D341Med (cell line): ENCODE results near the gene TM7SF3.
"Not testable (repeated sequence)": the region's sequence is repeated elsewhere in the genome, so short reads cannot be mapped to it uniquely, and the experiment has no call there.

Experiments used
- DNase-seq: peaks from one replicate; pipeline ENCODE4 v3.0.0; 2012; ENCODE audit warnings: low spot score

The TM7SF3 gene, protein sequence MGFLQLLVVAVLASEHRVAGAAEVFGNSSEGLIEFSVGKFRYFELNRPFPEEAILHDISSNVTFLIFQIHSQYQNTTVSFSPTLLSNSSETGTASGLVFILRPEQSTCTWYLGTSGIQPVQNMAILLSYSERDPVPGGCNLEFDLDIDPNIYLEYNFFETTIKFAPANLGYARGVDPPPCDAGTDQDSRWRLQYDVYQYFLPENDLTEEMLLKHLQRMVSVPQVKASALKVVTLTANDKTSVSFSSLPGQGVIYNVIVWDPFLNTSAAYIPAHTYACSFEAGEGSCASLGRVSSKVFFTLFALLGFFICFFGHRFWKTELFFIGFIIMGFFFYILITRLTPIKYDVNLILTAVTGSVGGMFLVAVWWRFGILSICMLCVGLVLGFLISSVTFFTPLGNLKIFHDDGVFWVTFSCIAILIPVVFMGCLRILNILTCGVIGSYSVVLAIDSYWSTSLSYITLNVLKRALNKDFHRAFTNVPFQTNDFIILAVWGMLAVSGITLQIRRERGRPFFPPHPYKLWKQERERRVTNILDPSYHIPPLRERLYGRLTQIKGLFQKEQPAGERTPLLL

DNA sequence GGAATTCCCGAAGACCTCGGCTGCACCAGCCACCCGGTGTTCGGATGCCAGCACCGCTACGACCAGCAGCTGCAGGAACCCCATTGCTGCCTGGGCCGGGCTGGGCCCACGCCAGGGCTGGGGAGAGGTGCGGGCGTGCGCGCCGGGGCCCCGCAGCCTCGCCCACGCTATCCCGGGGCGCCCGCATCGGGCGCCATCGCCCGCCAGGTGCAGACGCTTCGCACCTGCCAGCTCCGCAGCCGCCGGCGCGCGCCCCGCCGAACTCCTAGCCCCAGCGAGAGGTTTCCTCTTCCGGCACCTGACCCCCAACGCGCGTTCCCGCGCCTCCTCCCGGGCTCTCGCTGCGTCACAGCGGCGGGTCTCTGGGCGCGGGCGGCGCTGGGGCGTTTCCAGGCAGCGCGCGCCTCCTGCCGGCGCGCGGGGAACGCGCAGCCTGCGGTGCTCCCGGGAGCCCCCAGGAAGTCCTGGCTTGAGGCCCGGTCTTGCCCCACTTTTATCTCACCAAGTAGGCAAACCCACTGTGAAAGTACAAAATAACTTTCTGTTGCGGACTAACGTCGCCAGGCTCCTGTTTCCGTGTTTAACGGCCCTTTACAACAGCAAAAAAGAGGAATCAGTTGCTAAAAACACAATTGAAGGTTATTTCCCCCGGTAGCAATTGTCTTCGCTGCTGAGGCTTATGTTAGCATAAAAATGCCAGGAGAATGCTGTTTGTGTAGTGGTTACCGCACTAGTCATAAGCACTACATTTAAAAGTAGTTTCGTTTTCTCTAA lies at the start of gene TM7SF3:
Gene TM7SF3 (minus strand): TSS at position 300 of the 774 bp plus-strand sequence. CDS start 216 bp downstream, at position 84.
- peak; percentile 95 for DNase-seq

DNA sequence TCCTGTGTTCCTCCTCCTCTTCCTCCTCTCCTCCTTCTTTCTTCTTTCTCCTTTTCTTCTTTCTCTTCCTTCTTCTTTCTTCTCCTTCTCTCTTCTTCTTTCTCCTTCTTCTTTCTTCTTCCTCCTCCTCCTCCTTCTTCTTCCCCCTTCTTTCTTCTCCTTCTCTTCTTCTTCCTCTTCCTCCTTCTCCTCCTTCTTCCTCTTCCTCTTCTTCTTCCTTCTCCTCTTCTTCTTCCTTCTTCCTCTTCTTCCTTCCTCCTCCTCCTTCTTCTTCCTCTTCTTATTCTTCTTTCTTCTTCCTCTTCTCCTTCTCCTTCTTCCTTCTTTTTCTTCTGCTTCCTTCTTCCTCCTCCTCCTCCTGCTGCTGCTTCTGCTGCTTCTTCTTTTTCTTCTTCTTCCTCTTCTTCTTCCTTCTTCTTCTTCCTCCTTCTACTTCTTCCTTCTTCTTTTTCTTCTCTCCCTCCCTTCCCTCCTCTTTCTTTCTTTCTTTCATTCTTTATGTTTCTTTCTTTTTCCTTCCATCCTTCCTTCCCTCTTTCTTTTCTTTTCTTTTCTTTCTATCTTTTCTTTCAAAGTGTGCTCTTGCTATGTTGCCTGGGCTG lies 49.2 kb upstream of the TM7SF3 start:
- no peak for DNase-seq

DNA sequence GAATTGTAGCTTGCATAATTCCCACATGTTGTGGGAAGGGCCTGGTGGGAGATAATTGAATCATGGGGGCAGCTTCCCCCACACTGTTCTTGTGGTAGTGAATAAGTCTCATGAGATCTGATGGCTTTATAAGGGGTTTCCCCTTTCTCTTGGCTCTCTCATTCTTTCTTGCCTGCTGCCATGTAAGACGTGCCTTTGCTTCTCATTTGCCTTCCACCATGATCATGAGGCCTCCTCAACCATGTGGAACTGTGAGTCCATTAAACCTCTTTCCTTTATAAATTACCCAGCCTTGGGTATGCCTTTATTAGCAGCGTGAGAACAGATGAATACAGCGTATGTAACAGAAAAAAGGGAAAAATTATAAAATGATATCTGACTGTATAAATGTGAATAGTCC lies 47.1 kb upstream of the TM7SF3 start:
- no peak for DNase-seq

DNA sequence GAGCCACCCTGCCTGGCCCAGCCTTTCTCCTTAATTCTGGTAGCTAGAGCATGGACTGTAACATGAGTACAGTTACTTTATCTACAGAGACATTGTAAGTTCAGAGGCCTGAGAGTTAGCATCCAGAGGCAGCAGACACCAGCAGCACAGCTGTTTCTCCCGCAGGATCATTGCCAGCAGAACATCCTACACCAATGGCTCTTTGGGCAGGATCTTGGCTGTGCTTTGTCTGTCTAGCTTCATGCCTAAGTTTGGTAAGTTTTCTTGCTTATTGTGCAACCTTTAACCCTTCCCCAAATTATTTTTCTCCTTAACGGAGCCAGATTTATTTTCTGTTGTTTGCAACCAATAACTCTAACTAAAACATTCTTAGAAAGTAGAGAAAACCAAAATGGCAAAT lies 46.6 kb upstream of the TM7SF3 start:
- DNase-seq = no peak

DNA sequence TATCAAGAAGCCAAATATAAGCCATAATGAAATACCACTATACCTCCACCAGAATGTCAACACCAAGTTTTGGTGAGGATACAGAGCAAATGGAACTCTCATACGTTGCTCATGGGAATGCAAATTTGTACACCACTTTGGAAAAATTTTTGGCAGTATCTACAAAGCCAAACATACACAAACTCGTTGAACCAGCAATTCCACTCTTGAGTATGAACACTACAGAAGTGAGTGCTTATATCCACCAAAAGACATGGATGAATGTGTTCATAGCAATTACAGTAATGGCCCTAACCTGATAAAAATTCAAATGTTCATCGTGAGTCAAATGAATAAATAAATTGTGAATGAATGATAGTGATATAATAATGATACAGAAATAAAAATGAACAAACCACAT lies 43.4 kb upstream of the TM7SF3 start:
- DNase-seq = no peak

DNA sequence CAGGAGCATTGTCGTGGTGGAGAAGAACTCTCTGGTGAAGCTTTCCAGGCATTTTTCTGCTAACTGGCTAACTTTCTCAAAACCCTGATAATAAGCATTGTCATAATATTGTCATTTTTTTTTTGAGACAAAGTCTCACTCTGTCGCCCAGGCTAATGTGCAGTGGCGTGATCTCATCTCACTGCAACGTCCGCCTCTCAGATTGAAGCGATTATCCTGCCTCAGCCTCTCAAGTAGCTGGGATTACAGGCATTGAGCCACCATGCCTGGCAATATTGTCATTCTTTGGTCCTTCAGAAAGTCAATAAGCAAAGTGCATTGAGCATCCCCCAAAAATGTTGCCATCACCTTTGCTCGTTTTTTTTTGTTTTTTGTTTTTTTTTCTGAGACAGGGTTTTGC lies 41.8 kb upstream of the TM7SF3 start:
- no peak for DNase-seq

DNA sequence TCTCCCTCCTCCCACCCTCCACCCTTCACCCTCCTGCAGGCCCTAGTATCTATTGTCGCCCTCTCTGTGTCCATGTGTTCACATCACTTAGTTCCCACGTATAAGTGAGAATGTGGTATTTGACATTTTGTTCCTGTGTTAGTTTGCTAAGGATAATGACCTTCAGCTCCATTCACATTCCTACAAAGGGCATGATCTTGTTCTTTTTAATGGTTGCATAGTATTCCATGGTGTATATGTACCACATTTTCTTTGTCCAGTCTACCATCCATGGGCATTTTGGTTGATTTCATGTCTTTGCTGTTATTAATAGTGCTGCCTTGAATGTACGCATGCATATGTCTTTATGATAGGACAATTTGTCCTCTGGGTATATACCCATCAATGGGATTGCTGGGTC lies 38.6 kb upstream of the TM7SF3 start:
- no peak for DNase-seq

DNA sequence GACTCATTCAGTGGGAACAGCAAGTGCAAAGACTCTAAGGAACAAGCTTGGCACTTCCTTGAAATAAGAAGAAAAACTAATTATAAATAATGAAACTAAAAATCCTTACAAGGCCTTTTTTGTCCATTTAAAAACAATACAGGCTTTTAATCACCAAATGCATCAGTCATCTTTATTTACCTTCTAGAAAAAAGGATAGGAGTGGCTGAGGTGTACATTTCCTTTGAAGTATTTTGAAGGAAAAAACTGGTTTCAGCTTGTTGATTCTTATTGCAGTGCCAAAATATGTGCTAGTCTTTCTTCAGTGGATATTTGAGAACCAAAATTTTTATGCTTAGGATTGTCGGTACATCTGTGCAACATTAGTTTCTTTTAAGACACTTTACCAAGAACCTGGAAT lies 38.0 kb upstream of the TM7SF3 start:
- no peak for DNase-seq

DNA sequence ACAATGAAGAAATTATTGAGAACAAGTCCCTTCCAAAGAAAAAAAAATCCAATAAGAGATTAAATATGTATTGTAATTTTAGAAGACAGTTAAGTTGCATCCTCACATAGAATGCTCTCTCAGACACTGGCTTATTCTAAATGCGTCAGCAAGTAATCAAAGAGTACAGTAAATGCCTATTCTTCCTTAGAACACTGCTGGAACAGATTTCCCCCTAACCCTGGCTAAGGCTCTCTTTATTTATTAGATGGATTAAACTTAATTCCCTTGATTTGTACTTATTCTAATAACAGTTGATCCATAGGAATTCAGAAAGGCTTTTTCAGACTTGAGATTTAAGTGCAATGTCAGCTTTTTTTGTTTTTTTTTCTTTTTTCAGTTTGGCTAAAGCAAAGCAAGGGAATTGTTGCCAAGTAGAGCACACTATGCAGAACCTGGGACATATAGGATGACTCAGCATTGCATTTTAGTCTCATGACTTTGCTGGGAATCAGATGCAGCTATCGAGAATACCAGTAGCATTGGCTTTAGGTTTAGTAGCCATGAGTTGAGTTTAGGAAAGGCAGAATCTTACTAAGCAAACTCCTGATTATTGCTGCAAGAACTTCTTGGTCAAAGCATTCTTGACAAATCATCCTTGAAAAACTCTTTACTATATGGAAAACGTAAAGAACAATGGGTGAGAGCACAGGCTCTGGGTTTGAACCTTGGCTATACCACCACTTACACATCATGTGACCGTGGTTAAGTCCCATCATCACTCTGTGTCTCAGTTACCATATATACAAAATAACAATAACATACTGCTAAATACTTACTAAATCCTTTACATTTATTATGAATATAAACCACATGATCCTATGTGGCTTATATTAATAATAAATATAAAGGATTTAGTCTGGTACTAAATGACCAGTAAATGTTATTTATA lies 34.9 kb upstream of the TM7SF3 start:
- no peak for DNase-seq

DNA sequence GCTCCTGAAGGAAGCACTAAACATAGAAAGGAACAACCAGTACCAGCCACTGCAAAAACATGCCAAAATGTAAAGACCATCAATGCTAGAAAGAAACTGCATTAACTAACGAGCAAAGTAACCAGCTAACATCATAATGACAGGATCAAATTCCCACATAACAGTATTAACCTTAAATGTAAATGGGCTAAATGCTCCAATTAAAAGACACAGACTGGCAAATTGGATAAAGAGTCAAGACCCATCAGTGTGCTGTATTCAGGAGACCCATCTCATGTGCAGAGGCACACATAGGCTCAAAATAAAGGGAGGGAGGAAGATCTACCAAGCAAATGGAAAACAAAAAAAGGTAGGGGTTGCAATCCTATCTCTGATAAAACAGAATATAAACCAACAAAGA lies 27.8 kb upstream of the TM7SF3 start:
- not testable (repeated sequence) for DNase-seq

DNA sequence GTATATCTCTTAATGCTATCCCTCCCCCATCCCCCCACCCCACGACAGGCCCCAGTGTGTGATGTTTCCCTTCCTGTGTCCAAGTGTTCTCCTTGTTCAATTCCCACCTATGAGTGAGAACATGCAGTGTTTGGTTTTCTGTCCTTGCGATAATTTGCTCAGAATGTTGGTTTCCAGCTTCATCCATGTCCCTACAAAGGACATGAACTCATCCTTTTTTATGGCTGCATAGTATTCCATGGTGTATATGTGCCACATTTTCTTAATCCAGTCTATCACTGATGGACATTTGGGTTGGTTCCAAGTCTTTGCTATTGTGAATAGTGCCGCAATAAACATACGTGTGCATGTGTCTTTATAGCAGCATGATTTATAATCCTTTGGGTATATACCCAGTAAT lies 26.5 kb upstream of the TM7SF3 start:
- not testable (repeated sequence) for DNase-seq

DNA sequence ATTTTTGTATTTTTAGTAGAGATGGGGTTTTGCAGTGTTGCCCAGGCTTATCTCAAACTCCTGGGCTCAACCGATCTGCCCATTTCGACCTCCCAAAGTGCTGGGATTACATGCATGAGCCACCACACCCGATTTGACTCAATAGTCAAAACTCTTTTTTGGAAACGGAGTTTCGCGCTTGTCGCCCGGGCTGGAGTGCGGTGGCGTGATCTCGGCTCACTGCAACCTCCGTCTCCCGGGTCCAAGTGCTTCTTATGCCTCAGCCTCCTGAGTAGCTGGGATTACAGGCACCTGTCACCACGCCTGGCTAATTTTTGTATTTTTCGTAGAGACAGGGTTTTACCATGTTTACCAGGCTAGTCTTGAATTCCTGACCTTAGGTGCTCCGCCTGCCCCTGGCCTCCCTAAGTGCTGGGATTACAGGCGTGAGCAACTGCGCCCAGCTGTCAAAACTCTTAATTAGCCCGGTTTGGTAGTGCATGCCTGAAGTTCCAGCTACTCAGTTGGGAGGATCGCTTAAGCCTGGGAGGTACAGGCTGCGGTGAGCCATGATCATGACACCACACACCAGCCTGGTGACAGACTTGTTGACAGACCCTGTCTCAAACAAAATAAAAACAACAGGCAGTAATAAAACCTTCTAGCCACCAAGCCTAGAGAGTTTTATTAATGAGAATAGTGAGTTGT lies 20.6 kb upstream of the TM7SF3 start:
- DNase-seq = no peak

DNA sequence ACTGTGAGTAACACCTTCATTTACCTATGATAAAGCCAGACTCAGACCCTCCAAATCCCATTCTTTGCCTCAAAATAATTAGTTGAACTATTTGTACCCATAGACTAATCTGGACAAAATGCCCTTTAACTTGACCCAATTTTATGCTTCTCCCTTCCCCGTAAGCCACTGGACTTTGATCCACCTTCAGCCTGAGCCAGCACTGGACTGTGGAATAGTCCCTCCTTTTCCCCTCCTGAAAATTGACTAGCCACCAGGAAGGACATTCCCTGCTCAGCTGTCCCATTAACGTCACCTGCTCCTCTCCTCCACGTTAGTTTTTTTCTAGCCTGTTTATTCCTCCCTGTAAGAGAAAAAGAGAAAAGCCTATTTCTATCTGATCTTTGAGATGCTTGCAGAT lies 18.5 kb upstream of the TM7SF3 start:
- no peak for DNase-seq

DNA sequence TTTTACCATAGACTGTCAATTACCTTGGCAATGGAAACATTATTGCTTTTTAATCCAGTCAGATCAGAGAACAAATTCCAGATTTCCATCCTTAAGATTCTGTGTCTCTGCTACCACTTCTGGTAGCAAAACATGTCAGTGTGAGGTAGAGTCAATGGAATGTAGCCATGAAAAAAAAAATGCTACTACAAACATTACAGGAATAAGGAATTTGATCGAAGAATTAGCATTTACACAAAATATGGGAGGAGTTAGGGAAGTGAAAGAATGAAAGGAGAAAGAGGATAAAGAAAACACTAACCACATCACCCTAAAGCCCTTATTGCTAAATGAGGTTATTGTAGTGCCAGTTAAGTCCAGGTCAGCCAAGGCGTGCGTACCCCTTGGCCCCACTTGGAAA lies 17.3 kb upstream of the TM7SF3 start:
- DNase-seq = no peak

DNA sequence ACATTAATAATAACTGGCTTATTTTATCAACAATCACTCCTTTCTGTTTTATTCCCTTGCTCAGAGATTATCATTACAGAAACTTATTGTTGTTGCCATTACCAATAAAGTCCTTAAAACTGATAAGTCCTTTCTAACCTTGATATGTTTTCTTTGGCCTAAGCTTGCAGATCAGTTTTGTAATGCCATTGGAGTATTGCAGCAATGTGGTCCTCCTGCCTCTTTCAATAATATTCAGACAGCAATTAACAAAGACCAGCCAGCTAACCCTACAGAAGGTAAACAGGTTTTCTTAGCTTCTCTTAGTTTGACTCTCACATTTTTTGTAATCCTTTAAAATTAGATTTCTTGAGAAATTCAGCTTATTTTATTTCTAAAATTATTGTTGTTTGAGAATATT lies 12.1 kb upstream of the TM7SF3 start:
- no peak for DNase-seq

DNA sequence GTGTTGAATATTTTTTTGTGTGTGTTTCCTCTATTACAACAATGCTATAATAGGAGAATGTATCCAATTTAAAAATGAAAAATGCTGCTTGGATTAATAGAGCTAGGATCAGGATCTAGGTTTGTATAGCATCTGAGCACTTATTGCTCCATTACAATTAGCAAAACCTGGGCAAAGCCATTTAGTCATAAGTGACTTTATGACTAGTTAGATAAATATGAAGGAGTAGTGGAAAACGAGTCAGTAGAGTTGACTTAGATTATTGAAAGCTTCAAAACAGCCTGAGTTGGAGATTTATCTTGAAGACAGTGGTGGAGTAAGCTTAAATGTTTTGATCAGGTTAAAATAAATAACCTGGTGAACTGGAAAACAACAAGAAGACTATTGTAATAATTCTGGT lies 10.9 kb upstream of the TM7SF3 start:
- DNase-seq = no peak

DNA sequence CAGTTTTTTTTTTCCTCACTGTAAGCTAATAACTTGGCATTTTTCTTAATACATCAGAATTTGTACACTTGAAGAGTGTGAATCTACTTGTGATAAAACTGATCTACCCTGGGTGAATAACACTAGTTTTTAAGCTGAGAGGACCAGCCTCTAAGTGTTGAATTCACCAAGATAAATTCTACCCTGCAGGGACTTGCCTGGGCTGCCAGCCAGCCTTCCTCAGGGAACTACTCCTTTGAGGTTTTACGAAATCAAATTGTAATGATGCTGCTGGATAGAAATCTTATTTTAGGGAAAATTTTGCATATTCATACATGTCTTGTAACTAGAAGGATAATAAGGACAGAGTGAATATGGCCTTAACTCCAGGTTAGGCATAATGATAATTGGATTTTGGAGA lies 10.1 kb upstream of the TM7SF3 start:
- no peak for DNase-seq

DNA sequence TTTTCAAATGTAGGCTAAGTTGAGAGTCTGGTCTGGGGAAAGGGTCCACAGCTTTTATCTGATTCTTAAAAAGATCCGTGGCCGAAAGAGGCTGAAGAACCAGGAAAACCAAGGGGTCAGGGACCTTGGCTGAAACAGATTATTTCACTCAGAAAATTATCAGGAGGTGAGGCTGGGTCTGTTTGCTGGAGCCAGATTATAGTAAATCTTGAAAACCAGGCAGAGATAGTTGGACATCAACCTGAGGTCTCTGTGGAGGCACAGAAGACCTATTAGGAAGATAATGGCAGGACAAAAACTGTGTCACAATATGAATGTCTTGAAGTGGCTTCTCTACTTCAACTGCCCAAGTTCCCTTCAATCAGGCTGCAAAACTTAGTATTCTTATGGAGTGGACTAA lies 6.6 kb upstream of the TM7SF3 start:
- no peak for DNase-seq

DNA sequence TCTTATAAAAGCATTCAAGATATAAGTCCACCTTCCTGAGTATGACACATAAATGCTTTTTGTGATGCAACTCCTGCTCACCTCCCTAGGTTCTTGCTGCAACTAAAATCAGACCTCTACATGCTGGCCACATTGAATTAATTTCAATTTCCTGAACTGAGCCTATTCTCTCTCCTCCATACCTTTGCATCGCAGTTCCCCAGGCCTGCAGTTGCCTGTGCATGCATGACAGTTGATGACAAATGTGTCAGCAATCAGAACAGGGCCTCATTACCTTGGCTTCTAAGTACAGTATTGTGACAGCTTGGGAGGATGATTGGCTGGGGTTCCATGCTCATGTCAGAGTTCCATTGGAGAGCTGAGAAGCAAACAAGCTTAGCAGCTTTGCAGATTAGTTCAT lies 3.9 kb upstream of the TM7SF3 start:
- DNase-seq = no peak

DNA sequence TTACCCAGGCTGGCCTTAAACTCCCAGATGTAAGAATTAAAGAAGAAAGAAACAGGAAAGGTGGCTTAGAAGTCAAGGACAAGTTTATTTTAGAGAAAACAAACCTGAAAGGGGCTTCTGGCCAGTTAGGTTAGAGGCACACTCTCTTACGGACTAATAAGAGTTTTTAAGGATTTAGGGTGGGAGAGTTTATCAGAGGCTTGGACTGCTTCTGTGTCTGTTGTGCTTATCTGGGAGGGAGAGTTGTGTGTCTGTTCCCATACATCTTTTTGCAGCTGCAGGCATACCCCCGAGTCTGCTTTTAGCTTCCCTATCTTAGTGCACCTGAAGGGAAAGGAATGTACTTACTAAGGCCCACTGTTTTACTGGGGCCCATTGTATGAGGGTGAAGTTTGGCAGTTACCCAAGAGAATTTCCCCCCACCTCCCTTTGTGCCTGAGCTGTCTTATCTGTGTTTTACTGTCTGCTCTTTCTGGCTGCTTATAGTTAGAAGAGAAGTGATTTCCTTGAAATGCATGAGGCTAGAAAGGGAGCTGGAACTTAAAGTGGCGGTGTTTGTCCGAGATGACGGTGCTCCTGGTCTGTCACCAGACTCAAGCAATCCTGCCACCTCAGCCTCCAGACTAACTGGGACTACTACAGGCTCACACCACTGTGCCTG lies 3.1 kb upstream of the TM7SF3 start:
- DNase-seq = not testable (repeated sequence)

DNA sequence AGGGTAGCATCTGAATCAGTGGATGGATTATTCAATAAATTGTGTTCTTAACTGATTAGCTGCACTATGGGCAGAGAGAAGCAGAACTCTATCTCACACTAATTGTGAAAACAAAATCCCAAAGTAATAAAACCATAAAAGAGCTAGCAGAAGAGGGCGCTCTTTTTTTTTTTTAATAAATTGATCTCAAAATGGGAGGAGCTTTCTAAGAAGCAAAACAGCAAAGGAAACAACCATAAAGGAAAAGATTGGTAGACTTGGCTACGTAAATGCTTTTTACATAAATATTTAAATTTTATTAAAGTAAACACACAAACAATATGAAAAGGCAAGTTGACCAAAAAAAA lies 1.5 kb upstream of the TM7SF3 start:
- no peak for DNase-seq
